ENCODE data around the gene SIGLEC1.

SIGLEC1 gene

DNA sequence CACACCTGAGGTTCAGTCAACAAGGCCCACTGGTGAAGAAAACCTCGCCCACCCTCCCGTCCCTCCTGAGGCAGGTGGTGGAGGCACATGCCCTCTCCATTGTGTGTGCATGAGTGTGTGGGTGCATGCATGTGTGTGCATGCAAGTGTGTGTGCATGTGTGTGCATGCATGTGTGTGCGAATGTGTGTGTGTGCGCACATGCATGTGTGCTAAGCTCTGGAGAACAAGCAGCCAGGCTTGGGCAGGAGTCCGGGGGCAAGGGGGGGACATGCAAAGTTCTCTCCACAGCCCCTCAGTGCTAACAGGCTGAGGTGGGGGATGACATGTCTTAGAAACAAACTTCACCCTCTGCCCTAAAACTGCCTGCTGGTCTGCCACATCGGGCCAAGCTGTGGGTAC lies 17.0 kb upstream of the SIGLEC1 start:
- in situ Hi-C loops (cut with MboI; ENCODE audit: low sequenced_read_pairs), result no loop called here

DNA sequence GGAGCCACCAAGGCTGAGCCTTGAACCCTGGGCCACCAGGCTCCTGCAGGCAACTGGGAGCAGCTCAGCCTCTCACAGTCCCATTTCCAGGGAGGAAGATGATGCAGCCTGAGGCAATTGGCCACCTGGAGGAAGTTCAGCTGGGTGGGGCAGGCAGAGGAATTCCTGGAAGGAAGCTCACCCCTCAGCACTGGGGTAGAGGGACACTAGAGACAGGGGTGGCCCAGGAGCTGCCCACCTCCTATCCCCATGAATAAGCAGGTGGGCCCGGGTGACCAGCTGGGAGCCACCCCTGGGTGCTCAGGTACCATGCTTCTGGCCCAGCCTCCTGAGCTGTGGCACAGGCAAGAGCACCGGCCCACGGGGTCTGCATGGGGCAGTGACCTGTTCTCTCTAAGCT lies 16.5 kb upstream of the SIGLEC1 start:
- in situ Hi-C loops (cut with MboI; ENCODE audit: low sequenced_read_pairs), result no loop called here

DNA sequence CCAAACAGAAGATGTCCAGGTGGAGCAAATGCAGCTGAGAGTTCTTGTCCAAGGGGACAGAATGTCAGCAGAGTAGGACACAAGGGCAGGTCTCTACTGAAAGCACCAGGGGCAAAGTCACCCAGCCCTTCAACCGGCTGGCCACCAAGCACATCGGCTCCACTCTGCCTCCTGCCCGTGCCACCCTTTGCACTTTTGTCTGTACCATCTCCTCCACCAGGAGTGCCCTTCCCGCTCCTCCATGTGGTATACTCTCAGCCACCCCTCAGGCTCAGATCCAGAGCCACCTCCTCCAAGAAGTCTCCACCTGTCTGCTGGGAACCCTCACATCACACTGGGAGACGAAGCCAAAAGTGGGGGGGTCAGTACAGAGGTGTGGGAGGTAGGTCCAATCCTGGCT lies 16.0 kb upstream of the SIGLEC1 start:
- in situ Hi-C loops (cut with MboI; ENCODE audit: low sequenced_read_pairs), result no loop called here

DNA sequence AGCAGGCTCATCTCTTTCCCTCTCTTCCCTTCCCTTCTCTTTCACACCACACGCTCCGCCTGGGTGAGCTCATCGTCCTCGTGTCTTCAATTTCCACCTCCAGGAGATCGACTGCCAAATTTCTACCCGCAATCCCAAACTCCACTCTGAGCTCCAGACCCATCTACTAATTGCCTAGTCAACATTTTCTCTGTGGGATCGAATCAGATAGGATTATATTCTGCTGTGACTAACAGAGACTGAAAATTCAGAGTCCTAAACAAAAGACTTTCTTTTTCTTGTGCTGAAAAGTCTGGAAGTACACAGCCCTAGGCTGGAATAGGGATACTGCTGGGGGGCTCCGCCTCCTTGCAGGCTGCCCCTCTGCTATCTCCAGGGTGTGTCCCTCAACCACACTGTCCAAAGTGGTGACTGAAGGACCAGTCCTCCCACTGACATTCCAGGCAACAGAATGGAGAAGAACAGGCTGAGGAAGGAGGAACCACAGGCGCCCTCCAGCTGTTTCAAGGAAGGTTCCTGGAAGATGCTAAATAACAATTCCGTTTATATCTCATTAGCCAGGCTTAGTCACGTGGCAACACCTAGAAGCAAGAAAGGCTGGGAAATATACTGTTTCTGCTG lies 15.1 kb upstream of the SIGLEC1 start:
- in situ Hi-C loops (cut with MboI; ENCODE audit: low sequenced_read_pairs), result no loop called here

DNA sequence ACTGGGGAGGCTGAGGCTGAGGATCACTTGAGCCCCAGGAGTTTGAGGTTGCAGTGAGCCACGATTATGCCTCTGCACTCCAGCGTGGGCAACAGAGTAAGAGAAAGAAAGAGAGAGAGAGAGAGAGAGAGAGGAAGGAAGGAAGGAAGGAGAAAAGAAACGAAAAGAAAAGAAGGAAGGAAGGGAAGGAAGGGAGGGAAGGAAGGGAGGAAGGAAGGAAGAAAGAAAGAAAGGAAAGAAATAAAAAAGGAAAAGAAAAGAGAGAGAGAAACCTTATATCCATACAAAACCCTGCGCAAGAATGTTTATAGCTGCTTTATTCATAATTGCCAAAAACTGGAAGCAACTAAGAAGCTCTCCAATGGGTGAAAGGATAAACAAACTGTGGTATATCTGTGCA lies 12.0 kb upstream of the SIGLEC1 start:
- in situ Hi-C loops (cut with MboI; ENCODE audit: low sequenced_read_pairs), result no loop called here

DNA sequence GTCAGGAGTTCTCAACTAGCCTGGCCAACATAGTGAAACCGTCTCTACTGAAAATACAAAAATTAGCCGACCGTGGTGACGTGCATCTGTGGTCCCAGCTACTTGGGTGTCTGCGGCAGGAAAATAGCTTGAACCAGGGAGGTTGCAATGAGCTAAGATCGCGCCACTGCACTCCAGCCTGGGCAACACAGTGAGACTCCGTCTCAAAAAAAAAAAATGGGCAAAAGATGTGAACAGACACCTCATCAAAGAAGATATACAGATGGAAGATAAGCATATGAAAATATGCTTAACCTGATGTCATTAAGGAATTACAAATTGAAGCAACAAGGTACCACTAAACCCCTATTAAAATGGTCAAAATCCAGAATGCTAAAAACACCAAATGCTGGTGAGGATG lies 10.9 kb upstream of the SIGLEC1 start:
- in situ Hi-C loops (cut with MboI; ENCODE audit: low sequenced_read_pairs), result no loop called here

DNA sequence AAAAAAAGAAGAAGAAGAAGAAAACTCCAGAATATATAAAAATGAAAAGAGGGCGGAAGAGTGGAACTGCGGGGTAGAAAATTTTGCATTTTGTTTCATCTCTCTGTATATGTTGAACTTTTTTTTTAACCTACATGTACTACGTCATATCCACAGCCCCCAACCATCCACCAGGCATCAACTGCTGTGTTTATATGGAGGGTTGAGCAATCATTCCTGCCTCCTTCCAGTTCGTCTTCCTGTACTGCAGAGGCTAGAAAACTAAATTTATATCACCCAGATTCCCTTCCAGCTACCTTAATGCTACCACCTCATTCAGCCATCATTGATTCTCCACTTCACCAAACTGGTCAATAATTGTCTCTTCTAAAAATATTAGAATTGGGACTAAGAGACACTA lies 9.5 kb upstream of the SIGLEC1 start:
- in situ Hi-C loops (cut with MboI; ENCODE audit: low sequenced_read_pairs), result no loop called here

DNA sequence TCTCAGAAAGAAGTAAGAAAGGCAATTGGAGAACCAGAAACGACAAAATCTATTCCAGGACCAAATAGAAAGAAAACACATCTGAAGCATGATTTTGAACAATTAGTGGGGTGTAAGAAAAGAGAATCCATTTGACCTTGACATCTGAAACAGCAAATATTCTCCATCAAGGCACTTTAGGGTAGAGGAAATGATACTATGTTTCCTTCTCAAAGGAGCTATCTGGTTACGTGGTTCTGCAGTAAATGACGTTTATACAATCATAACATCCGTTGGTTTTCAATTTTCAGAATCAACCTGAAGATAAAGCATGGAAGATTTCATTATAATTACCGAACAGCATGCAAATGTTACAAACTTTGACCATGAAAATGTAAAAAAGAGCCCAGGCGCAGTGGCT lies 8.2 kb upstream of the SIGLEC1 start:
- in situ Hi-C loops (cut with MboI; ENCODE audit: low sequenced_read_pairs), result no loop called here

DNA sequence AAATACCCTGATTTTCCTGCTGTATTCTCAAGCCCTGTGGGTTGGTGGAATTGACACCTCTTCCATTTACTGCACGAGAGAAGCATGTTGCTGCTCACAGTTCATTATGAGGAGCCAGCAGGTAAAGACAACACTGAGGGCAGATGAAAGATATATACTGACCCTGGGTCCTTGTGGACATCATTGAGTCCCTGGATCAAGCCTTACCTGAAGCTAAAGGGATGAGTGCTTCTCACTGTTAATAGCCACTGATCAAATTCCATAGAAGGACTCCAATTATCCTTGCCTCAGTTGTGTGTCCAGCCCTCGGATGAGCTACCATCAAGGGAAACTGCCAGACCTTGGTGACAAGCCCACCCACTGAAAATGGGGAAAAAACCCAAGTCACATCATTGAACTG lies 7.7 kb upstream of the SIGLEC1 start:
- in situ Hi-C loops (cut with MboI; ENCODE audit: low sequenced_read_pairs), result no loop called here

DNA sequence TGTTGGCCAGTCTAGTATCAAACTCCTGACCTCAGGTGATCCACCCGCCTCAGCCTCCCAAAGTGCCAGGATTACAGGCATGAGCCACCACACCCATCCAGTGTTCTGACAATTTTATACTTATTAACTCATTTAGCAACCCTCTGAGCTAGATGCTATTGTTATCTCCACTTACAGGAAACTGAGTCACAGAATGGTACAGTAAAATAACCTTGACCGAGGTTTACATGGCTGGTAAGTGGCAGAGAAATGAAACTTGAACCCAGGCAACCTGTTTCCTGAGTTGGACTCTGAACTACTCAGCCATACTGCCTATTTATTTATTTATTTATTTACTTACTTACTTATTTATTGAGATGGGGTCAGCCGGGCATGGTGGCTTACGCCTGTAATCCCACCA lies 6.6 kb upstream of the SIGLEC1 start:
- in situ Hi-C loops (cut with MboI; ENCODE audit: low sequenced_read_pairs), result no loop called here

DNA sequence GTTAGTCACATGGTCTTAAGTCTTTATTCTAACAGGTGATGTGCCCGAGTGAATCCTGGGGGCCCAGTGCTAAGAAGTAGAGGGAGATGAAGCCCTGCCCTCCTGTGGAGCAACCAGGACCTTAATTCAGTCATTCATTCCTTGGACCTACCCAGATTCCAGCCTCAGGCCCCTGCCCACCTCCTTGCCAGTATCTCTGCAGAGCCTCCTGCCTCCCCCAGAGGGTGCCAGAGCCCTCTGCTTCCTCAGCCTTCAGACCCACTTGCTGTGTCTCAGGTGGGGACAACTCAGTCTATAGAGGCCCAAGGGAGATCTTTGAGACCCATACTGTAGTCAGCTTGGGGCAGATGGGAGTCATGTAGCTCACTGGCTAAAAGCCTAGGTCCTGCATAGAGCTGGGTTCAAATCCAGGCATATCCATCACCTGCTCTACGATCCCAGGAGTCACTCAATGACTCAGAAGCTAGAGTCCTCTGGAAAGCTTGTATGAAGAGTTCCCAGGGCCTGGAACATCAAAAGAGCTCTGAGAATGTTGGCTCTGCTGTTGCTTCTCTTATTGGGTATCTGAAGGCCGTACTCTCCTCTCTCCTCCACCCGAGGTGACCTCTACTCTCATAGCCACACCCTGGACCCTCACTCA lies 3.9 kb upstream of the SIGLEC1 start:
- in situ Hi-C loops (cut with MboI; ENCODE audit: low sequenced_read_pairs), result no loop called here

DNA sequence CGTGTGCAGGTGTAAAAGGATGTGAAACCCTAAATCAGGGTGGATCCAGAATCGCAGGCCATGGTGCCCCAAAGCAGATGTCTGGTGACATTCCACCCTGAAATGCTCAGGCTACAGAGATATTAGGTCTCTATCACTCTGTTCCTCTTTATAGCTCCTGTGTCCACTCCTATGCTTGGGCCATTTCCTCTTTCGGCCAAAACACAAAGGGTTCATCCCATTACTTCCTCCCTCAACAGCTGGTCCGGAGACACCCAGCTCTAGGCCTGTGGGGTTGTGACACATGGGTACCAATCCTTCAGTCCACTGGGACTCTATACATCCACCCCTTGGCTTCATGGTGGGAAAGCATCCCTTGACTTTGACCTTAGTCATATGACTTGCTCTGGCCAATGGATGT lies 1.7 kb upstream of the SIGLEC1 start:
- in situ Hi-C loops (cut with MboI; ENCODE audit: low sequenced_read_pairs), result no loop called here

DNA sequence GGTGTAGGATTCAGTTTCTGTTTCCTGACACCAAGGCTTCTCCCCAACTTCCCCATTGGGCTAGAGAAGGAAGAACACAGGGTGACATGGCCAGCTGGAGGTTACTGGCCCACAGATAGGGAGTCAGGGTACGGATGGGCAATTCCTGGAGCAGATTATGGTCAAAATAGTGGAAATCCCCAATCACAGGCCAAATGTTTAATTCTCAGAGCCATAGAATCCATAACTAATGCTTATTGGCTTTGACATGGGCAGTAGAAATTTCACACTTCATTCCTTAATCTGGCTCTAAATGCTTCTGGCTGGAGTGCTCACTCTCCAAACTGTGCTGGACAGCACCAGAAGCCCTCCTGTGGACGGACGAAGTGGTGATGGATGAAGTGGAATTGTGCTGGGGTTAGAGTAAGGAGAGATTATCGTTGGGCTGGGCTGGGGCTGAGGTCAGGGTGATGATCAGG lies 887 bp downstream of the SIGLEC1 start:
- in situ Hi-C loops (cut with MboI; ENCODE audit: low sequenced_read_pairs), result no loop called here

DNA sequence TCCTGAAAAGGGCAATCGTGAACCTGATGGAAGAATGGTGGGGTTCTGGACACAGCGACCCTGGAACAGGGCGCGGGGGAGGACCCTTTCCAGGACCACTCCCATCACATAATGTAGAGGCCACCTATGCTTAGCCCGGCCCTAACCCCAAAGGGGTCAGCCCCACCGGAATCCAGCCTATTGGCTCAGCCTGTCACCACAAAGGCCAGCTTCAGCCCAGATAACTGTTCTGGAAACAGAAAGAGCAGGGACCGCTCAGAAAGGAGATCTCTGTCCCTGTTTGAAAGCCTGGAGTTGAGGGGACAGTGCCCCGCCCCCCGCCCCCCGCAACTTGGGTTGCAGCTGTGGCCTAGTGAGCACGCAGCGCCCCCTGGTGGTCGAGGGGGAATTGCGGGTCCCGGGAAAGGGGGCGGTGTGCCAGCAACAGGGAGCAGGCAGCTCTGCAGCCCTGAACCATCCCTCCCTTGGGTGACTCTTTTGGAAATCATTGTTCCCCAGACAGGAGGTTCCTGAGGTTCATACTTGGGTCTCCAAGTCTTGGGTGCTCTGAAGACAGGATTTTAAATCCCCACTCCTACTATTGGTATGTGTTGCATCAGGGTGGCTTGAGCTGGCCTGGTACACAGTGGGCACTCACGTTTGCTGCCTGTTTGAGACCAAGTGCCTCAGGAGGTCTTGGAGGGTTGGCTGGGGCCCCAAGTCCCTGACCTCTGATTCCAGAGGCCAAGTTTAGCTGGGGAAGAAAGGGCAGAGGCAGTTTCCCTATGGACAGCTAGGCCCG lies 1.5 kb downstream of the SIGLEC1 start:
- in situ Hi-C loops (cut with MboI; ENCODE audit: low sequenced_read_pairs), result no loop called here

DNA sequence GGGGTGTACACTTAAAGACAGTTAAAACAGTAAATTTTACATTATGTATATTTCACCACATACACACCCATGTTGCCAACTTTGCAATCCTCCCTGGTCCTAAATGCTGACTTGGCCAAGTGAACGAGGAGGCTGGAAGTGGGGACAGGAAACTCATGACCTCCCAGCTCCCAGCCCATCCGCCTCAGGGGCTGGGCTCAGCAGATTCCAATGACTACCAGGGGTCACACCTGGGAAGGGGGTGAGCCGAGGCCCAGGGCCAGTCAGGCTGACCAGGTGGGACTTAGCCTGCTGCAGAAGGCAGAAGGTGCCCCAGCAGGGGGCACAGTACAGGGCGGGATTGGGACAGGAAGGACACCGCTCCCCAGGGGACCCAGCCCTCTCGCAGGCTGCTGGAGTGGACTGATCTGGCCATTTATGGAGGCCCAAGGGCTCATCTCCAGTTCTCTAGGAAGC lies 2.4 kb downstream of the SIGLEC1 start:
- in situ Hi-C loops (cut with MboI; ENCODE audit: low sequenced_read_pairs), result no loop called here

DNA sequence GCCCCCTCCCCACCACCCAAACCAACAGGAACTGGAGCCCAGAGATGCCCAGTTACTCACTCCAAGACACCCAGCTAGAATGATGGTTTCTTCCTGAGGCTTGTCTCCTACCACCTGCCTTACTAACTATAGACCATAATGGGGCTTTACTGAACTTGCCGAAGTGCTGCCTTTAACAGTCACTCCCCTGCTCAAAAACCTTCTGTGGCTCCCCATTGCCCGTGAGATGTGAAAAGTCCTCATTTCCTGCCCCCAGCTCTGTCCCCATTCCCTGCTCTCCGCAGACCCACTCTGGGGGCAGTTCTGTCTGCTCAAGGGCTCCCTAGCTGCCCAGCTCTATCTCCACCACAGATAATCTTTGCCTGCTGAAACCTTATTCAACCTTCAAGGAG lies 4.9 kb downstream of the SIGLEC1 start:
- in situ Hi-C loops (cut with MboI; ENCODE audit: low sequenced_read_pairs), result no loop called here

DNA sequence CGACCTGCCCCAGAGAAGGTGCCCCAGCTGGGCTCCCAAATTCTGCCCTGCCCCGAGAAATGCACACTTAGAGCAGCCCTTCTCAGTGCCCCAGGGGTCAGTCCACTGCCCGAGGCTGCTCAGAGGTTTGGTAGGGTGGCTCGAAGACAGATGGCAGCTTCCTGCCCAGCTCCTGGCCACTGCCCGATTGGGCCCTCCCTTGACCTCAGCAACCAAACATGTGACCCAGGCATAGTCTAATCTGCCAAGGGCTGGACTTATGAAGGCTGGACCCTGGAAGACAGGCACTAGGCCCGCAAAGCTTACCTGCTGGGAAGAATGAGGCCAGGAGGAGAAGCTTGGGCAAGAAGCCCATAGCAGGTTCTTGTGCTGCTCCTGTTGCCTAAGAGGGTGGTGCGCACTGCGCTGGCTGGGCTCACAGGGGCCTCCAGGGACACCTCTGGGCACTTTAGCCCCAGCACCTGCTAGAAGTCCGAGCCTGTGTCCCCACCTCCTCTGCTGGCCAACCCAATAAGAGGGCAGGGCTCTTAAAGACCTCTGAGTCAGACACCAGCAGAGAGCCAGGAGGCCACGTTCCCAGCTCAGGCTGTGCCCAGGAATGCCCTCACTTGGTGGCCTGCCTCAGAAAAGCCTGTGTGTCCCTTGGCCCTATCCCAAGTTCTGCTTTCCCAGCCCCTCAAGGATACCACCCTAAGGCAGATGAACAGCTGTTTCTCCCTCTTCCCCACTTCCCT lies 5.5 kb downstream of the SIGLEC1 start:
- in situ Hi-C loops (cut with MboI; ENCODE audit: low sequenced_read_pairs), result no loop called here

DNA sequence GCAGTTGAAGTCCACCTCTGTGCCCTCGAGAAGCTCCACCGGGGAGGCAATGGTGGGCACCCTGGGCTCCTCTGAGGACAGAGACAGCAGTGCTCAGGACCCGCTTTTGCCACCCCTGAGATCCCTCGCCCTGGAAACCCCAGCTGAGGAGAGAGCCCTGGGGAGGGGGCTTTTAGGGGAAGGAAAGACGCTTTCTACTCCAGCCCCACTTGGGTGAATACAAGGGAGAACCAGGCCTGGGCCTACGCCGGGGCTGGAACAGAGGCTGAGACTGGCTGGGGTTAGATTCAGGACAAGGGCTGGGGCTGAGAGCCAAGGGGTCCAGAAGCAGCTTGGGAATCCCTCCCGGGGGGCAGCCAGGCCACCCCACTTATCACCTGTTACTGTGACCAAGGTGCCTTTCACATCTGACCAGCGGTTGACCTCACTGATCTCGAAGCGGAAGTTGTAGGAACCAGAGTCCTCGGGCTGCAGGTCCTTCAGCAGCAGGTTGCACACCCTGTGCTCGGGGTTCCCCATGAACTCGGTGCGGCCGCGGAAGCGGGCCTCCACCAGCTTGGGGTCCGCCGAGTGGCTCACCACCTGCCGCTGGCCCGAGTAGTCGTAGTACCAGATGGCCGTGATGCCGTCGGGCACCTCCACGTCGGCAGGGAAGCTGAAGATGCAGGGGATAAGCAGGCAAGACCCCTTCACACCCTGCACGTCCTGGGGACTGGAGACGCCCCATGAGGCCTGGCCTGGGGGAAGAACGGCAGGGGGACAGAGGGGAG lies 6.2 kb downstream of the SIGLEC1 start:
- in situ Hi-C loops (cut with MboI; ENCODE audit: low sequenced_read_pairs), result no loop called here

DNA sequence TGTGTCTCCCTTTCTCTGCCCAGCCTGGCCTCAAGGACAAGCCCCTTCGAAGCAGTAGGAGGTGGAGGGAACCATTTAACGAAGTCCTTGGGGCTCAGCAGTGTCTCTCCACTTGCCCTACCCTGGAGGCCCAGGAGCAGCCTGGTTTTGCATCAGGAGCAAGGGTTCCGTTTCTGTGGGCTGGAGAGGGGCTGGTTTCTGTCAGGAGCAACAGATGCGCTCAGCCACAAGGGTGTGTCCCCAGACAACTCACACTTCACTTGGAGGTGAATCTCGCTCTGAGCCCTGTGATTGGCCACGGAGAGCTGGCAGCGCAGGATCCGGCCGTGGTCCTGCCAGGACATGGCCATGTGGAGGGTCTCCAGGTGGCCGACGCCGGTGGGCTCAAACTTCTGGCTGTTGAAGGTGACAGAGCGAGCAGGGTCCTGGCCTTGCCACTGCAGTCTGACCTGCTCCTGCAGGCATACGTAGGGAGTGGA lies 6.9 kb downstream of the SIGLEC1 start:
- in situ Hi-C loops (cut with MboI; ENCODE audit: low sequenced_read_pairs), result no loop called here

DNA sequence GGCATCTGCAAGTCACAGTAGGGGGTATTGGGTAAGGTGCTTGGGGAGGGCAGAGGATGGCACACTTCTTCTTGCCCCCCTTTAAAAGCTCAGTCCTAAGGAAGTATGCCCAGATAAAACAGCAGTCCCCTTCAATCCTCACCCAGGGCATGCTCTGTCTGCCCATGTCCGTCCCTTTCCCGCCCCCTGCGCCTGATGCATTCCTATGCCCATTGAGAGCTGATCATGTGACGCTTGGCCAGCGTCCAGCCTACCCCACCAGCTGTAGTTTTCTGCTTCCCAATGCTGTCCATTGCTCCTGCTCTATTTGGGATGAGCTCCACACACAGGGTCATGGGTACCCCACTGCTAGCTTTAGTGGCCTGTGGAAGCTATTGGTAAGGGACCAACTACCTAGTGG lies 8.3 kb downstream of the SIGLEC1 start:
- in situ Hi-C loops (cut with MboI; ENCODE audit: low sequenced_read_pairs), result no loop called here

Data from hTERT RPE-1 (cell line).